ENCODE data around the gene CCDC85C.

Gene CCDC85C

DNA sequence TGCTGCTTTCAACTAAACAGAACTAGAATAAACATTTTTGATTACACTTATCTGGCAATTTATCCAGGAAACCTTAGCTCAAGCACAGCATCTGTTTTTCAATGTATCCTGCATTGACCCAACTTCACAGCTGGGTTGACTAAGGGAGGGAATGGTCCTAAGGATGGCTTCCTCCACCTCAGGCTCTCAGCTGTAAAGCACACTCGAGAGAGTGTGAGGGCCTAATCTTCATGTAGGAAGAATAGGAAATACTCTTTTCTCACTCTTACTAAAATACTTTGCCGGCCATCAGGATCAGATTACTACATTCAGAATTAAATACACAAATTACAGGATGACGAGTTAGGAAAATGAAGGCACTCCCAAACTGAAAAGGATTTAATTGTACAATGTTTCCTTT, 130.5 kb downstream of the CCDC85C start:
- DNase-seq (ENCODE audit: low spot score) = no peak

DNA sequence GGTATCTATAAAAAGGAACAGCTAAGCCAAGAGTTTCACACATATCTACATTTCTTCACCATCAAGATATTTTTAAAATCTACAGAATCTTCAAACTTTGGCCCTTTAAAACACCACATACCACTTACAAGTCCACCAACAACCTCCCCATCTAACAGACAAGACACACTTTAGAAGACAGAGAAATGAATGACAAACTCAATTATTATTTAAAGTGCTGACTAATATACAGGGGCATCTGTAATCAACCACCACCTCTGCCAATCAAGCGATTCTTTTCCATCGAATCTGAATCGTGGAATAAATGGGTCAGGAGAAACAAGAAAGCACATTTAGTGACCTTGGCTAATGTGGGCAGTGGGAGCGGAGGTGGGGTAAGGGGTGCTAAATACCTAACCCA, 131.1 kb downstream of the CCDC85C start:
- no peak for DNase-seq (ENCODE audit: low spot score)

DNA sequence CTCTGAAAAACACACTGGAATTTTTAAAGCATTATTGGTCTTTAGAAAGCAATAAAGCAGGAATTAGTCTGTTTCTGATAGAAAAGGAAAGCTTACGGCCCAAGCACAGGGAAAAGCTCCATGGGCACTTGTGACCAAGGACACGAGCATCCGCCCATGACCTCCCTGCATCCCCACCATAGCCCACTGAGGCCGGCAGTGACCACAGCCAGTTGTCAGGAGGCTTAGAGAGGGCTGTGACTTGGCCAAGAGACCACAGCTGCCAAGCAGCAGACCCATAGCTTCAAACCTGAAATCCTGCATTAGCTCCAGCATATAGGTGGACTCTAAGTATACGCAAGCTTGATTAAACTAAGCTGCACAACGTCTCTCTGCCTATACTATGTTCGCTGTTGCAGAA, 132.3 kb downstream of the CCDC85C start:
- no peak for DNase-seq (ENCODE audit: low spot score)

DNA sequence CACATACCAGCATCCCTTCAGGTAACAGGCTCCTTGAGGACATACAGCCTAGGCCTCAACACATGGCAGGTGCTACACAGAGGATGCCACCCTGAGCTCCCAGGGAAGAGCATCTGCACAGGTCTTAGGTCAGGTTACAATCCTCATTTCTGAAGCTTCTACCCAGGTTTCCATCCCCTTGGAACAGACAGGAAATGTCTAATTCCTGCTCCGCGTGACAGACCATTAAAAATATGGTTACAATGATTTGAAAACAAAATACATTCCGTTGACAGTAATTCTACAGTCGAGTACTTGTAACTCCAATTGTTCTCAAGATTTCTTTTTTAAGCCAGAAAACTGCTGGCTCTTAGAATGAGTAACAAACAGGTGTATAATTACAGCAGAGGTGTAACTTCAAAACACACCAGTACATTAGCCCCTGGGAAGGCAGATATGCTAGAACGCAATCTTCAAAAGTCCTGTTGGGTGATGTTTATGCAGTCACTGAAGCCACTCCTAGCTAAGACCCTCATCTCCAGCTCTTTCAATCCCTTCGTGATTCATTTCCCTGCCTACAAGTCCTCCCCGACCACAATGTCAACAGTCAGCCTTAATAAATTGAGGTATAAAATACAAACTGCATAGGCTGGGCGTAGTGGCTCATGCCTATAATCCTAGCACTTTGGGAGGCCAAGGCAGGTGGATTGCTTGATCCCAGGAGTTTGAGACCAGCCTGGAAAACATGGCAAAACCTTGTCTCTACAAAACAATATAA, 135.0 kb downstream of the CCDC85C start:
- no peak for DNase-seq (ENCODE audit: low spot score)

DNA sequence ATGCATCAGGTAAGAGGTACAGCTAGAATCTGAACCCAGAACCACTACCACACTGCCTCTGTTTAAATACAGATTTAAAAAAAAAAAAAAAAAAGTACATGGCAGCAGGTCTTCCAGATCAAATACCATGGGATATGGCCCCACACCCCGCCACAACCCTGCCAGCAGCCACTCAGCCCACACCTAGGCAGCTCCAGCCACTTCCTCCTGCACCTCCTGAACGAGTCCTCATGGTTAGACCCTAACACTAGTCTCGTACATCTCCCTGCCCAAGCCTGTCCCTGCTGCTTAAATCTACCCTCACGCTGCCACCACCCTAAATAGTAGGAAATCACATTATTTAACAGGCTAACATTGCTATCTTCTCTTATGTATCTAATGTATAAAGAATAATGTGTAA, 135.9 kb downstream of the CCDC85C start:
- no peak for DNase-seq (ENCODE audit: low spot score)

DNA sequence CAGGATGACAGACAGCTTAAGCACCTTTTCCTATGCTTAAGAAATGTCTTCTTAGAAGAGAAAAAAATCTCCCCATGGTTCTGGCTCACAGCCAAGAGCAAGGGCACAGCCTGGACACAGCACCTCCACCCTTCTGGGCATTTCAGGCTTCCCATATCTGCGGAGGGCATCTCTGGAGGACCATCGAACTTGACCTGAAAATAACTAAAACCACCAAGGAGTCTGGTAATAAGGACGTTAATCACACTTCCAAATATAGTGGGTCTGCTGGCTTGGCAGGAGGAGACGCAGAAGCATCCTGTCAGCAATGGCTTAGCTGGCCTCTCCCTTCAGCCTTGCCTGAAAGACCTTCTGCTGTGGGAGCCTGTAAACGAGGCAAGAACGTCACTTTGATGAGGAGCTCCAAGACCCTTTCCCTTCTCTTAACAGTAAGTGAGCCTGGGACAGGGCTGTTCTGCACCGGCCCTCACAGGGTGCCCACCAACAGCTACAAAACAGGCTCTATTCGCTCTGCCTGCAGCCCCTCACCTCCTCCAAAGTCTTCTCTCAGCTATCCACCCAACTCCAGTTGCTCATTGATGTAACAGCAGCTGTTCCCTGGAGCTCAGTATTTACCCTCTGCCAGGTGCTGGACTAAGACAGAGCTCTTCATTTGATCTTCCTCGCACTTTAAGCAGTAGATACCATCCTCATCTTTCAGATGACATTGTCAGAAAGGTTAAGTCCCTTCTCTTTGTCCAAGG, 136.5 kb downstream of the CCDC85C start:
- no peak for DNase-seq (ENCODE audit: low spot score)

DNA sequence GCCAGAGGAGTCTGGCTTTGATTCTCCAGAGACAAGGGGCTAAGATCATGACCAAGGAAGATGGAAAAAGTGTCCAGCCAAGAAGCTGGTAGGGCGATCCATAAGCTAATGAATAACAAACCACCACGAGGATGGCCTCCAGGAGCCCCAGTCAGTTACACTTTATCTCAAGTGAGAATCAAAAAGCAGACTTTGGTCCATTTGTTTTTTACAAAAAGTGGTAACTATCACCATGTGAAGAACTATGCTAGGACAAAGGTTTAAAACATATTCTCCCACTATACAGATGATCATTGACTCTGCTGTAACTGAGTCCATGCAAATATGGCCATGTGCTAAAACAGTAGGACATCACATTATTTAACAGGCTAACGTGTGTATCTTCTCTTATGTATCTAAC, 137.2 kb downstream of the CCDC85C start:
- no peak for DNase-seq (ENCODE audit: low spot score)

DNA sequence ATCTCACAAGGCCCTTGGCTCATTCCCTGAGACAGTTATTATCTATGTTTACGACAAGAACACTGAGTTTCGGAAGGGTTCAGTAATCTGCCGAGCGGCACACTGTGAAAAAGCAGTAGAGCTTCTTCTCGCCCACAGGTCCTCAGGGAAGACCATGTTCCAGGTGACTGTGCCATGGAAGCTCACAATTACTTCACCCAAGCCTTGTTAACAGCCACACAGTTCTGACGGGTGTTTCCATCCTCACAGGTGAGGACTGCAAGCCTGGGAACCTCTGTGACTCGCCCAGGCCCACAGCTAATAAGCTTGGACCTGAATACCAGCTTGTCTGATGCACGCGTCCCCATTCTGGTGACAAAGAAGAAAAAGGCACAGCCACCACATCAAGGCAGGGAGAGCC, 138.7 kb downstream of the CCDC85C start:
- DNase-seq (ENCODE audit: low spot score) = no peak

DNA sequence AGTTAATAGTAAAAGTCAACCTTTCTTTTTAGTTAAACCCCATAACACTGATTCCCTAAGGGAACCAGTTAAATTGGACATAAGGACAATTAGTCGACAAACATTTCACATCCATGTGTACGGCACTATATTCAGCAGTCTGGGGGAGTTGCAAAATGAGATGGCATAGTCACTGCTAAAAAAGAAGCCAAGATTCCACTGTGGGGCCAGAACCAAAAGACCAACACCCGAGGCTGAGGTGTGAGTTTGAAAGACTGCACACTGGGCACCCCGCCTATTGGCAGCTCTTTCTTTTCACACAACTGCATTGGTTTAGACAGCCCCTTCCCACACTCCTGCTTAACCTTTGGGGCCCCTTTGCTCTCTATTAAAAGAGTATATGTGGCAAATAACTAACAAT, 140.0 kb downstream of the CCDC85C start:
- no peak for DNase-seq (ENCODE audit: low spot score)

DNA sequence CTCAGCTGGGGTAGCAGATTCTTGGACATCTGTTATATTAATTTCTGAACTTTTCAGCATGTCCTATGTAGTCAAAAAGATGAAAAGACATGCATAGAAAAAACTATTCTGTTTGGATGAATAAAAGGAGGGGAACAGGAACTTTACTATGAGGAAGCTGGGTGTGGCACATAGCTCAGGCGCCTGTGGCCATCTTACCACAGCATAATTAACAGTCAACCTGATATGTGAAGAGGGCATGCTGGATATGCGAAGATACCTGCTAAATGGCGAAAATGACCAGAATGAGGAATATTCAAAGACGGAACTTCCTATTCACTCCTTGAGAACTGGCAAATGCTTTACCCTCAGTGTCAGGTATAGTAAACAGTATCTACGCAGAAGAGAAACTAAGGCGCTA, 141.8 kb downstream of the CCDC85C start:
- DNase-seq (ENCODE audit: low spot score) = no peak

DNA sequence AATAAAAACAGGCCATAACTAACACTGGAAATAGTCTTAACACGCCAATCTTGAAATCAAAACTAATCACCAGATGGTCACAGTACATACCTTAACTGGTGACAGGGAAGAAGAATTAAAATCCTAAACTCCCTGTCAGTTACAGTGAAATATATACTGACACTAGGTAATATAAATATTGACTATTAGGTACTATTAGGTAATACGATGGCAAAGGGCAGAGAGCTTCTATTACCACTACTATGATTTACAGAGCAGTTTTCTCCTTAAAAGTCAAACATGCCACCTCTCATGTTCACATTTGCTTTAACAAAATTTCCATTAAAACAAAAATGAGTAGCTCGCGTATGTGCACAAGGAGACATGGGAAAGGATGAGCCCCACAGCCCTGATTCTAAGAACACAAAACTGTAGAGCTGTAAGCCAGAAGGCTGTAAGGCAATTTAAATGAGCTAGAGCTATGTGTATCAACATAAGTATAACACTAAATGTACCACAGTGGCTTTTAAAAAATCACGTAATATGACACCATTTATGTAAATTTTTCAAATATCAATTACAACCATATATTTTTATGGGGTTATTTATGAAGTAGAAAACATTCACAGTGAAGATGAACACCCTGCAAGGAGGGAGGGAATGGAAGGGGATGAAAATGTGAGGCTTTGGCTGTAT, 142.5 kb downstream of the CCDC85C start:
- no peak for DNase-seq (ENCODE audit: low spot score)

DNA sequence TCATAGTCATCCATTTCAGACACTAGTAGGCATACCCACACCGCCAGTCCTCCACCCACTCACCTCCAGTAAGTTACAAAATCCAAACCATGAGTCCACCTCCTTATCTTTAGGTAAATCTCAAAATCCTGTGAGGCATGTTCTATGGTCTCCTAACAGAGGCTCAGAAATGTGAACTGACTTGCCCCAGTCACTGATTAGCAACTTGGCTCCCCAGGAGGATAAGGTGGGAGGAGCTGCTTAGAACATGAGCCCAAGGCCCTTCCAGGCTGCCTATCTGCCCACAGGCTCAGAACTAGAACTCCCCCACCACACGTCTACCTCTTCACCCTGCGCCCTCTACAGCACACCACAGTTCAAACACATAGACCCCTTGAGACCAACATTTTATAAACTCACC, 143.2 kb downstream of the CCDC85C start:
- DNase-seq (ENCODE audit: low spot score) = no peak

DNA sequence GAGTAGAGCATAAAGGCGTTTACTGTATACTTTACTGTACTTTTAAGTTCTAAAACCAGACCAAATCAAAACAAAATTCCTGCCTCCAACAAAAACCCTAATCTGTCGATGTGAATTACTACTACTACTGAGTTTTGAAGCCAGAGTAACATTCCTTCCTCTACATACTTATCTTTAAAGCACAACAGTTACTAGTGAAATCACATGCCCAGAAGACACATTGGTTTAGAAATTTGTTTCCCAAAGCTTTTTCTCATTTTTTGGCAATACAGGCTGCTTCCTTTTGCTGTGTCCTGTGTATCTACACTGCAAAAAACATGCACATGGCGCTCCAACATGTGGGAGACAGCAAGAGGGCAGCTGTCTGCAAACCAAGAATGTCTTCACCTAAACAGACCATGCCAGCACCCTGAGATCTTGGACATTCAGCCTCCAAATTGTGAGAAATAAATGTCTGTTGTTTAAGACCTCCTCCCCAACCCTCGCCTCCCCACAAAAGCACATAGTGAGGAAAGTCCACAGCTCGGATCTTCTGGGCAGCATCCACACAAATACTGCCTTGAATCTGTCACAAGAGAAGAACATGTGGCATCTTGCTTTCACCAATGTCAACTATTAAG, 144.4 kb downstream of the CCDC85C start:
- DNase-seq (ENCODE audit: low spot score) = no peak

DNA sequence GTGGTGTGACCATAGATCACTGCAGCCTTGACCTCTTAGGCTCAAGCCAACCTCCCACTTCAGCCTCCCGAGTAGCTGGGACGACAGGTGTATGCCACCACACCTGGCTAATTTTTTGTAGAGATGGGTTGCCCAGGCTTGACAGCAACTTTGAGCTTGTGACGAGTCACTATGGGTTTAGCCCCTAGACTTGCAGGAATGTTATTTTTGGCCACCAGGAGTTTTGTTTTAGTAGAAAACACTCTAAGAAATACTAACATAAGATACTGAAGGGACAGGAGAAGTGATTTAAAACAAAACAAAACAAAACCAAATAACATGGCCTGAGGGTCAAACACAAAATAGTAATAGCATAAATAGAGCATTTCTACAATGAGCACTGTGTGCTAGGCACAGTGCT, 149.8 kb downstream of the CCDC85C start:
- no peak for DNase-seq (ENCODE audit: low spot score)

DNA sequence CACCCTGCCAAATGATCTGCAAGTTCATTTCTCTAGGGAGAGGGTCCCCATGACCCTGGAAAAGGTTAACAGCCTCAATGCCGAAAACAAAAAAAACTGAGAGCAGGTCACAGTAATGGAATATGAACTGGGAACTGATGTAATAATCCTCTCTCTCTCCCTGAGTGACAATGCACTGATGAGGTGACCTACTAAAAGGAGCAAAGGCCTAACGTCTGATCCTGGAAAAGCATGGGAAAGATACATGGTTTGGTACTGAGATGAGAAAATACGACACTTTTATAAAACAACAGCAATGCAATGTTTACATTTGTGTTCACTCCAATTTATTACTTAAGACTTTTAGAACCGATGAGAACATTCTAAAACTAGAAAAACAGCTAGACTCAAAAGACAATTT, 151.0 kb downstream of the CCDC85C start:
- DNase-seq (ENCODE audit: low spot score) = no peak

DNA sequence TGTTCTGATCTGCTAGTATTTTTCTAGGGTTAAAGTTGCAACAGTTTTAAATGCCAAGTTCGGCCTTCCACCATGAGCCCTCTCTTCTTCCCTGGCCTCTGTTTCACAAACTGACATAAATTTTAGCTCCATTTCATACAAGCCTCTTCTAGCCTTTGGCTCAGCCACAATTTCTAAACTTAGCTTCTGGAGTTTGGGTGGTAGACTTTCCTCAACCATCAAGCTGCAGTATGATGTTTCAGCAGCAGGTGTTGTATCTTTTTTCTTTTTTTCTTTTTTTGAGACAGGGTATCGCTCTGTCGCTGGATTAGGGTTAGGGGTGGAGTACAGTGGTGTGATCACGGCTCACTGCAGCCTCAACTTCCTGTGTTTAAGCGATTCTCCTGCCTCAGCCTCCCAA, 152.8 kb downstream of the CCDC85C start:
- no peak for DNase-seq (ENCODE audit: low spot score)

DNA sequence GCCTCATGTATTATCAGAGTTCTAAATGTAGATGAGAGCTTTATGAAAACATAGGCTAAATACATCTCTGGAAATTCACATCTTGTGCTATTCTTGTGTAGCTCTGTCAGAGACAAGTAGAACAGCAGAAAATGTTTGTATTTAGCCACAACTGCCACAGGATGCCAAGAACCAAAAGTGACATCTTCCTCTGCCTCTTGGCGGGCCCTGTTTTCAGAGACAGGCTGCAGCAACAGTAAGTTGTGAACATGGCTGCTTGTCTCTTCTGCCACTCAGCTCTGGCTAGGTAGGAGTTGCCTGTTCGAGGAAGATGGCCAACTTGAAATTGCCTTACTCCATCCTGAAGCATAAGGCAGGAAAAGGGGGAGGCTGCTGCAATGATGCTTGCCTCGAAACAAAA, 153.7 kb downstream of the CCDC85C start:
- DNase-seq (ENCODE audit: low spot score) = no peak
